Heart left ventricle (tissue), 16 donors: ENCODE data around the gene PDAP1. TPM values are rescaled to one million over a fixed set of nuclear protein-coding genes. Genes with fewer than 3 reads are reported as not detected.

Source experiments
- ATAC-seq, 4 donors: fragments of 200-7000 bp; cut with Tn5 transposase; one replicate each; pipeline ENCODE4 v1.9.1; 2020 to 2022; ENCODE audit warnings: moderate library complexity in 4 of 4, mild to moderate bottlenecking in 3 of 4, moderate number of reproducible peaks in 1 of 4
- DNase-seq, 5 donors: peaks; one replicate each; pipeline ENCODE4 v3.0.0-alpha.2; 2020
- H3K27ac ChIP-seq, 12 donors: fragments of 200-600 bp; sonication (generic) in 4 of 12; one replicate each; pipeline versions ENCODE4 v1.5.0 to v1.8.0; 2016 to 2022; ENCODE audit warnings: mild to moderate bottlenecking in 2 of 12
- H3K27me3 ChIP-seq, 9 donors: fragments of 200-600 bp; sonication (generic) in 2 of 9; one replicate each; pipeline versions ENCODE4 v1.5.1 to v1.8.0; 2016 to 2022; ENCODE audit warnings: mild to moderate bottlenecking in 3 of 9
- H3K36me3 ChIP-seq, 9 donors: fragments of 200-600 bp; sonication (generic) in 2 of 9; one replicate each; pipeline versions ENCODE4 v1.5.0 to v1.8.0; 2018 to 2022; ENCODE audit warnings: mild to moderate bottlenecking in 2 of 9
- H3K4me1 ChIP-seq, 12 donors: fragments of 200-600 bp; sonication (generic) in 4 of 12; one replicate each; pipeline versions ENCODE4 v1.5.0 to v1.8.0; 2016 to 2022; ENCODE audit warnings: mild to moderate bottlenecking in 3 of 12
- H3K4me3 ChIP-seq, 12 donors: fragments of 200-600 bp; sonication (generic) in 4 of 12; one replicate each; pipeline versions ENCODE4 v1.5.0 to v1.8.0; 2017 to 2022; ENCODE audit warnings: mild to moderate bottlenecking in 9 of 12, moderate library complexity in 4 of 12
- H3K9me3 ChIP-seq, 12 donors: fragments of 200-600 bp; sonication (generic) in 4 of 12; one replicate each; pipeline versions ENCODE4 v1.5.0 to v1.8.0; 2016 to 2022; ENCODE audit warnings: mild to moderate bottlenecking in 1 of 12
- CTCF ChIP-seq, 12 donors: fragments of 200-600 bp; sonication (generic) in 4 of 12; IDR thresholded peaks; one replicate each; pipeline versions ENCODE4 v1.5.0 to v1.8.0; 2018 to 2022; ENCODE audit warnings: antibody characterized with exemption in 12 of 12, mild to moderate bottlenecking in 5 of 12
- POLR2A ChIP-seq, 2 donors: fragments of 450-650 bp; IDR thresholded peaks; one replicate each; pipeline ENCODE4 v1.6.1; 2017; ENCODE audit warnings: antibody characterized with exemption in 2 of 2, mild to moderate bottlenecking in 2 of 2, moderate library complexity in 2 of 2
- WGBS, 4 donors: extraction: QIAGEN DNeasy Blood & Tissue Kit in 2 of 4; methylation state at CpG; one replicate each; pipeline versions ENCODE4 v1.1.5 to v1.1.7; 2013 to 2018; 5-methylcytosine and 5-hydroxymethylcytosine counted together
- intact Hi-C, 10 donors: fragments of 100-400 bp; cut with DNase I; formaldehyde crosslinking; loops; one replicate each; pipeline versions ENCODE4 v1.11.1 to v1.14.2; 2022
- polyA plus RNA-seq, 2 donors: library from polyadenylated mRNA; stranded (reverse); fragments of 200-250 nt; gene quantifications; one replicate each; pipeline ENCODE4 v1.2.3, GENCODE V29; 2013
- total RNA-seq, 9 donors: library from RNA; depleted of rRNA in 2 of 9; stranded (reverse); fragments of >200 nt in 2 of 9; fragmentation: NEBNext Ultra II Directional in 3 of 9; extraction: Animal tissue kit (Norgen Biotek cat#: 25700) in 3 of 9; gene quantifications; one replicate each; pipeline versions ENCODE4 v1.1.0 to v1.2.4, GENCODE V29; 2016 to 2023
- donor health status: ischemic (EF 13 %, LVEDD 7.1; RV severe dilation, severe dysfunction).
- donor health status: healthy with polysubstance abuse.
- donor health status: DM: no; HTN: yes; CAD: no.
- donor health status: DM: no; HTN: no; CAD: no.
- donor health status: ischemic (EF 25% LVEDD 6.9; RV normal size, moderate dysfunction).
- donor health status: ischemic (EF 25% LVEDD 5.7; RV mildly dilated, moderate dysfunction).
- donor health status: healthy.
- donor health status: DM: yes; HTN: yes; CAD: no.
- donor health status: ischemic (EF 35%, LVEDD 5.7; RV mildly dilated, moderate dysfunction).
- donor health status: nonischemic (EF 11% LVEDD 7.7; RV severe dilation, severe dysfunction).
- donor health status: DM: yes; HTN: yes; CAD: no.
- donor health status: PGD.
- donor health status: ischemic (EF 29% LVEDD 5.4; RV normal size, mild dysfunction).
- donor health status: nonischemic (EF 23%, LVEDD 6.1; RV moderate dilation, normal function).

The PDAP1 gene
- total and polyA plus RNA-seq, 11 donors, result 88.7 to 309 (median 102) TPM

GRCh38 chr7:99451936-99452335 is 43.5 kb upstream of the PDAP1 start:
- DNase-seq, result peak in 3 of 5 donors; percentile 49 to 71 (median 60)
- H3K27ac ChIP-seq, result peak overlapping the region in 7 of 12 donors; percentile 4 to 64 (median 49)

GRCh38 chr7:99449326-99449725 is 40.9 kb upstream of the PDAP1 start:
- H3K9me3 ChIP-seq, result no peaks in the 10 kb centered on the region
- H3K27me3 ChIP-seq, result no peaks in the 10 kb centered on the region
- peaks cover 0 to 99% (median 95%) of the 10 kb centered on the region in 9 donors for H3K36me3 ChIP-seq
- ATAC-seq (no peak), DNase-seq (no peak)
- peaks cover 0 to 24% (median 8%) of the 10 kb centered on the region in 12 donors for H3K4me1 ChIP-seq
- 90 to 97% (median 92%) methylated on average over 5 of the region's 5 CpGs for WGBS, 4 donors
- no peak overlapping the region for H3K4me3 ChIP-seq
- TF ChIP-seq CTCF (IDR thresholded peaks at IDR 0.05) (no peak), POLR2A (IDR thresholded peaks at IDR 0.05) (no peak)
- no peak overlapping the region for H3K27ac ChIP-seq
- intact Hi-C loops, result no loop called here

More at GRCh38 chr7:99451936-99452335, 43.5 kb upstream of the PDAP1 start:
- peaks cover 0 to 24% (median 8%) of the 10 kb centered on the region in 12 donors for H3K4me1 ChIP-seq
- intact Hi-C loops, result no loop called here
- no peak overlapping the region for H3K4me3 ChIP-seq
- H3K9me3 ChIP-seq, result no peaks in the 10 kb centered on the region
- TF ChIP-seq POLR2A (IDR thresholded peaks at IDR 0.05) (no peak), CTCF (IDR thresholded peaks at IDR 0.05) (no peak)
- 52 to 84% (median 68%) methylated on average over 5 to 8 of the region's 8 CpGs for WGBS, 4 donors
- ATAC-seq, result peak; percentile 74 to 80 (median 76)
- H3K27me3 ChIP-seq, result no peaks in the 10 kb centered on the region
- H3K36me3 ChIP-seq, result peaks cover 4 to 100% (median 95%) of the 10 kb centered on the region in 9 donors

GRCh38 chr7:99448855-99449254 is 40.5 kb upstream of the PDAP1 start:
- TF ChIP-seq CTCF (IDR thresholded peaks at IDR 0.05) (no peak), POLR2A (IDR thresholded peaks at IDR 0.05) (no peak)
- no peak overlapping the region for H3K4me3 ChIP-seq
- no peak for DNase-seq
- peaks cover 0 to 24% (median 8%) of the 10 kb centered on the region in 12 donors for H3K4me1 ChIP-seq
- 87 to 96% (median 92%) methylated on average over 9 to 10 of the region's 10 CpGs for WGBS, 4 donors
- no peak for ATAC-seq
- H3K27me3 ChIP-seq, result no peaks in the 10 kb centered on the region
- no peak overlapping the region for H3K27ac ChIP-seq
- intact Hi-C loops, result no loop called here
- H3K36me3 ChIP-seq, result peaks cover 0 to 99% (median 92%) of the 10 kb centered on the region in 9 donors
- no peaks in the 10 kb centered on the region for H3K9me3 ChIP-seq

GRCh38 chr7:99447943-99448342 is 39.5 kb upstream of the PDAP1 start:
- H3K36me3 ChIP-seq, result peaks cover 0 to 99% (median 90%) of the 10 kb centered on the region in 9 donors

More at GRCh38 chr7:99447943-99448342, 39.5 kb upstream of the PDAP1 start:
- ATAC-seq (no peak), DNase-seq (no peak)
- H3K27ac ChIP-seq, result no peak overlapping the region
- TF ChIP-seq CTCF (IDR thresholded peaks at IDR 0.05) (peak in 1 of 12 donors; percentile 11), POLR2A (IDR thresholded peaks at IDR 0.05) (no peak)
- peaks cover 0 to 18% (median 5%) of the 10 kb centered on the region in 12 donors for H3K4me1 ChIP-seq
- H3K27me3 ChIP-seq, result no peaks in the 10 kb centered on the region
- no peaks in the 10 kb centered on the region for H3K9me3 ChIP-seq
- no peak overlapping the region for H3K4me3 ChIP-seq
- 87 to 90% (median 89%) methylated on average over 7 to 10 of the region's 10 CpGs for WGBS, 4 donors
- intact Hi-C loops, result no loop called here
